Neural crest cell (in vitro differentiated cells): ENCODE results near the gene C3orf20. TPM values are rescaled to one million over a fixed set of nuclear protein-coding genes. Genes with fewer than 3 reads are reported as not detected.

Source experiments
- DNase-seq: peaks from one replicate; pipeline ENCODE4 v3.0.0; 2021; ENCODE audit warnings: low read depth, mixed read lengths, low spot score
- H3K27ac Mint-ChIP-seq: one replicate; pipeline ENCODE4 v1.8.0; 2021; ENCODE audit warnings: mild to moderate bottlenecking, mixed read lengths; ENCODE audit not compliant: unreplicated experiment
- H3K27me3 Mint-ChIP-seq: 2 replicates; pipeline ENCODE4 v1.8.0; 2021; ENCODE audit warnings: low read depth, mild to moderate bottlenecking, mixed read lengths
- H3K36me3 Mint-ChIP-seq: 2 replicates; pipeline ENCODE4 v1.8.0; 2021; ENCODE audit warnings: low read depth, mild to moderate bottlenecking, mixed read lengths
- H3K4me1 Mint-ChIP-seq: 2 replicates; pipeline ENCODE4 v1.8.0; 2021; ENCODE audit warnings: mixed read lengths
- H3K4me3 Mint-ChIP-seq: one replicate; pipeline ENCODE4 v1.8.0; 2021; ENCODE audit warnings: mild to moderate bottlenecking, mixed read lengths
- H3K9me3 Mint-ChIP-seq: 2 replicates; pipeline ENCODE4 v1.8.0; 2021; ENCODE audit warnings: mixed read lengths
- CTCF ChIP-seq: fragments of 200-600 bp; sonication (generic); conservative IDR thresholded peaks from 2 replicates; pipeline ENCODE4 v1.5.0; 2021; ENCODE audit warnings: antibody characterized with exemption, mild to moderate bottlenecking
- total RNA-seq: library from RNA; stranded (reverse); gene quantifications from 2 replicates; pipeline ENCODE4 v1.2.1, GENCODE V29; 2021

Gene C3orf20
- total RNA-seq, 1 donor from 2014 or later = 0.14 TPM

GRCh38 chr3:14725013-14725412, 50.1 kb downstream of the C3orf20 start:
- H3K27ac Mint-ChIP-seq = no peak overlapping the region
- no peaks in the 10 kb centered on the region for H3K9me3 Mint-ChIP-seq
- TF ChIP-seq CTCF = no peak
- no peaks in the 10 kb centered on the region for H3K27me3 Mint-ChIP-seq
- H3K4me1 Mint-ChIP-seq = peaks cover 8% of the 10 kb centered on the region
- DNase-seq = no peak
- H3K4me3 Mint-ChIP-seq = no peak overlapping the region
- H3K36me3 Mint-ChIP-seq = no peaks in the 10 kb centered on the region

- H3K4me3 Mint-ChIP-seq = no peak overlapping the region
- H3K9me3 Mint-ChIP-seq = no peaks in the 10 kb centered on the region
- DNase-seq = no peak
- H3K4me1 Mint-ChIP-seq = peaks cover 8% of the 10 kb centered on the region
- no peak overlapping the region for H3K27ac Mint-ChIP-seq
- H3K36me3 Mint-ChIP-seq = no peaks in the 10 kb centered on the region
- TF ChIP-seq CTCF = no peak
- peaks cover 2% of the 10 kb centered on the region for H3K27me3 Mint-ChIP-seq
Observed at GRCh38 chr3:14725564-14726440, 50.9 kb downstream of the C3orf20 start.

- no peaks in the 10 kb centered on the region for H3K36me3 Mint-ChIP-seq
- H3K9me3 Mint-ChIP-seq = no peaks in the 10 kb centered on the region
- H3K27me3 Mint-ChIP-seq = peaks cover 8% of the 10 kb centered on the region
- DNase-seq = no peak
- no peak overlapping the region for H3K27ac Mint-ChIP-seq
- H3K4me3 Mint-ChIP-seq = no peak overlapping the region
- no peak for TF ChIP-seq CTCF
- peaks cover 8% of the 10 kb centered on the region for H3K4me1 Mint-ChIP-seq
Observed at GRCh38 chr3:14726441-14726780, 51.5 kb downstream of the C3orf20 start.

- Mint-ChIP-seq H3K4me3 (no peak overlapping the region), H3K9me3 (no peaks in the 10 kb centered on the region), H3K4me1 (peaks cover 8% of the 10 kb centered on the region), H3K27ac (no peak overlapping the region), H3K27me3 (peaks cover 9% of the 10 kb centered on the region), H3K36me3 (no peaks in the 10 kb centered on the region)
- DNase-seq = no peak
- TF ChIP-seq CTCF = no peak
Observed at GRCh38 chr3:14728113-14728512, 53.2 kb downstream of the C3orf20 start.

- H3K36me3 Mint-ChIP-seq = no peaks in the 10 kb centered on the region
- H3K27me3 Mint-ChIP-seq = peaks cover 12% of the 10 kb centered on the region
- H3K9me3 Mint-ChIP-seq = no peaks in the 10 kb centered on the region
- no peak overlapping the region for H3K27ac Mint-ChIP-seq
- H3K4me3 Mint-ChIP-seq = no peak overlapping the region
- H3K4me1 Mint-ChIP-seq = peaks cover 3% of the 10 kb centered on the region
- no peak for TF ChIP-seq CTCF
- DNase-seq = no peak
Observed at GRCh38 chr3:14730703-14731382, 55.9 kb downstream of the C3orf20 start.
